HG02763 (cell line): Measurements from ENCODE around the gene TRIO.
"Not testable (repeated sequence)": the region's sequence is repeated elsewhere in the genome, so short reads cannot be mapped to it uniquely, and the experiment has no call there.

Experiments
- ATAC-seq: cut with Tn5 transposase; IDR thresholded peaks from one replicate; pipeline ENCODE4 v1.9.1; 2021; ENCODE audit warnings: mild to moderate bottlenecking, moderate library complexity; ENCODE audit not compliant: unreplicated experiment

Gene TRIO

DNA sequence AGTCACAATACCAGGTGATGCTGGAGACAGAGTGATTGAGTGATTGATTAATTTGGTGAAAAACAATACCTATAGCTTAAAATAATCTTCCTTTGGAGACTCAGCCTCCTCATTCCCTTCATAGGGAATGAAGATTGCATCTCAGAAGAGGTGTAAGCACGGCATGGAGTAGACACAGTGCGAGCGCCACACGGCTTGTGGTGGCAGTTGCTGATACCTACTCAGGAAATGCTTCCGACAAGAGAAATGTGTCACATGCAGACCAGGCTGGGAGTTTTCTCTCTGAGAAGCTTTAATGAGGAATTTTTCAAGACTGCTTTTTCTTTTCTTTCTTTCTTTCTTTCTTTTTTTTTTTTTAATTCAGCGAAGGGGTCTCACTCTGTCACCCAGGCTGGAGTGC lies 226.6 kb downstream of the TRIO start:
- ATAC-seq, result no peak

GRCh38 chr5:14370386-14370785 lies 227.2 kb downstream of the TRIO start:
- no peak for ATAC-seq

DNA sequence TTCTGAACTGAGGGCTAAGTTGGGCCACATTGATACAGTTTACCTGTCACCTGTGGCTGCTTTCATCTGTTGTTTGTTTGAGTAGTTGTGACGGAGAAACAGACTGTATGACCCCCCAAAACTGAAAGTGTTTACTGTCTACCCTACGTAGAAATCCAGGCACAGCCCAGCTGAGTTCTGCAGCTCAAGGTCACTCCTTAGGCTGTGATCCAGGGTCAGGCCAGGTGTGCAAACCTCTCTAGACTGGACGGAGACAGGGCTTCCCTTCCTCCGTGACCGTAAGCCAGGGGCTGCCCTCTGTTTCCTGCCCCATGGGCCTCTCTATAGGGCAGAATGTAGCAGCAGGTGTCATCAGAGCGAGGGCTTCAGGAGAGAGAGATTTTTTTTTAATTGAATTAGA lies 230.5 kb downstream of the TRIO start:
- no peak for ATAC-seq

DNA sequence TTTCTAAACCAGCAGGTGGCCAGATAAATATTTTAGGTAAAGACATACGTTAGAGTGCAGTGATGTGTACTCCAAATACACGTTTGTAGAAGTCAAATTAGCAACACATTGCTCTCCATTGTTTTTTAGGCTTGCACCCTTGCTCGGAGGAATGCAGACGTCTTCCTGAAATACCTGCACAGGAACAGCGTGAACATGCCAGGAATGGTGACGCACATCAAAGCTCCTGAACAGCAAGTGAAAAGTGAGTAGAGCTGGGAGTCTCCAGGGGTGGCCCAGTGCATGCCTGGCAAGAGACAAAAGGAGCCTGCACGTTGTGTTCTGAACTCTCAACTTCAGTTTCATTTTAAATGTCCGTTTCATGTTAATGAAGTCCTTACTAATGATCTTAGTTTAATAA lies 231.0 kb downstream of the TRIO start:
- ATAC-seq, result no peak

DNA sequence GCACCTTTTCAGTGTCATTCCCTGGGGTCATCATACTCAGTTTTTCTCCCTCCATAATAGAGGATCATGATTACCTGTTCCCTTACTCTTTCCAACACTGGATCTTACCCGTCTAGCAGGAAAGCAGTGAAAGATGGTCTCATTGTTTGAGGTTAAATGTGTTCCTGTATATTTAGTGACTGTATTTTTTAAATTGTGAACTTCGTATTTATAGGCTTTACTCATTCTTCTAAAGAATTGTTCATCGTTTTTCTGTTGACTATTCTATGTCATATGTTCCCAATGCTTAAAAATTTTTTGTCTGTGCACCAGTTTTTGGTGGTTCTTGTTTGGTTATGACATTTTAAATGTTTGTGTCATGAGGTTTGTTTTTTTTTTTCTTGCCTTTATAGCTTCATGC lies 233.6 kb downstream of the TRIO start:
- no peak for ATAC-seq

DNA sequence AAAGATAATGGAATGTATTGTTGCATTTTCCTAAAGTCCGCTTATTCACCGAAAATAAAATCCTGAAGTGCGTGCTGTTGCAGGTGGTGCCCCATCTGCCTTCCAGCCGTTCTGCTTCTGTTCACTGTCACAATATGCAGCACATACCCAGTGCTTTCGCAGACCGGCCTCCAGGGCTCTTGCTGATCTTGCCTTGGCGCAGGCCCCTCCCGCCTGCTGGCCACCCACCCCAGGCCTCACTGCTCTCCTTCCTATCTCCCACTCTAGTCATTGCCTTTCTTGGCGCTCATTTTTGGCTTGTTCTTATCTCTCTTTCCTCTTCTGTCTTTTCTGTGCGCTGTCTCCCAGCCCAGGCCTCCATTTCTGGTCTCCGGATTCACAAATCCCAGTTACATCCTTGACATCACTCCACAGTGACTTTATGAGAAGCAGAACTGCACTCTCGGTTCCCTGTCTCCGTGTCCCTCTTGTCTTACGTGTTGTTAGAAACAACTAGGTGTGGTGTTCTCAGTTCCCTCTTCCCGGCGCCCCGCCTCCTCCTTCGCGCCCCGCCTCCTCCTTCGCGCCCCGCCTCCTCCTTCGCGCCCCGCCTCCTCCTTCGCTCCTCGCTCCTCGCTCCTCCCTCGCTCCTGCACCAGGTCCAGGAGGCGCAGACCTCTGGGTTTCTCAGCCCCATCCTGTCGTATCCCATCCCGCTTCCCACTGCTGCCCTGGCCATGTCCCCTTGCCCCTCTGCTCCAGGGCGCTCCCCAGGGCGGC lies 236.8 kb downstream of the TRIO start:
- ATAC-seq, result no peak

GRCh38 chr5:14380712-14381111 lies 237.6 kb downstream of the TRIO start:
- no peak for ATAC-seq

GRCh38 chr5:14382640-14383039 lies 239.5 kb downstream of the TRIO start:
- no peak for ATAC-seq

GRCh38 chr5:14383923-14384322 lies 240.8 kb downstream of the TRIO start:
- no peak for ATAC-seq

- ATAC-seq, result no peak
Measured at GRCh38 chr5:14385019-14385418, 241.9 kb downstream of the TRIO start.

- no peak for ATAC-seq
Measured at GRCh38 chr5:14386884-14387624, 243.9 kb downstream of the TRIO start.

GRCh38 chr5:14388741-14389140 lies 245.6 kb downstream of the TRIO start:
- no peak for ATAC-seq

GRCh38 chr5:14392552-14392951 lies 249.4 kb downstream of the TRIO start:
- ATAC-seq, result not testable (repeated sequence)

GRCh38 chr5:14394365-14394764 lies 251.2 kb downstream of the TRIO start:
- ATAC-seq, result no peak

GRCh38 chr5:14395411-14395810 lies 252.3 kb downstream of the TRIO start:
- ATAC-seq, result no peak

GRCh38 chr5:14396066-14396465 lies 252.9 kb downstream of the TRIO start:
- ATAC-seq, result no peak

DNA sequence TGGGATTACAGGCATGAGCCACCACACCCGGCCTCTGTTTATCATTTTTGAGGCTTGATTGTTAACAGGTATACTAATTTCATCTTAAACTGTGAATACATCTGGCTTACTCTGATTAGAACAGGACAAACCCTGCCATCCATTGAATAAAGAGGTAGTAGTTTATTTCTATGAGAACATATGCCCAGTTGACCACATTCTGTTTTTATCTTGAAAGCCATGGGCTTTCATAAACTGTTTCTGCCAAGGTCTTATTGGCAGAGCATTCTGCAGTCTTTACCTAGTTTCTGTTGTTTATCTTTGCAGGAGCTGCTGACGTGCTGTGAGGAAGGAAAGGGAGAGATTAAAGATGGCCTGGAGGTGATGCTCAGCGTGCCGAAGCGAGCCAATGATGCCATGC lies 253.6 kb downstream of the TRIO start:
- ATAC-seq, result no peak

DNA sequence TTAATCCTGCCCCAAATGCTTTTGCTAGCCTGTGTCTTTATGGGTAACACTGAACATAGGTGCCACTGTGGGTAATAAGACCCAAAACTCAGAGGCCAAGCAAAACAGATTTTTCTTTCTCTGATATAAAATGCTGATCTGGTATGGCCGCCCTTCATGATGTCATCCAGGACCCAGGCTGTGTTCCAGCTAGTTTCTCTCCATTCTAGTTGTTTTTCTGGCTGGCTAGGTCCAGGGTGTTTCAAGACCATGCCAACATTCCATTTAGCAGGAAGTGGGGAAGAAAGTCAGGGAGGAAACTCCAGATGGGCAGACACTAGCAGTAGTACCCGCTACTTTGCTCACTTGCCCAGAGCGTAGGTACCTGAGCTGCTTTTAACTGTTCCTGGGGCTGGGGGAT lies 254.6 kb downstream of the TRIO start:
- no peak for ATAC-seq

DNA sequence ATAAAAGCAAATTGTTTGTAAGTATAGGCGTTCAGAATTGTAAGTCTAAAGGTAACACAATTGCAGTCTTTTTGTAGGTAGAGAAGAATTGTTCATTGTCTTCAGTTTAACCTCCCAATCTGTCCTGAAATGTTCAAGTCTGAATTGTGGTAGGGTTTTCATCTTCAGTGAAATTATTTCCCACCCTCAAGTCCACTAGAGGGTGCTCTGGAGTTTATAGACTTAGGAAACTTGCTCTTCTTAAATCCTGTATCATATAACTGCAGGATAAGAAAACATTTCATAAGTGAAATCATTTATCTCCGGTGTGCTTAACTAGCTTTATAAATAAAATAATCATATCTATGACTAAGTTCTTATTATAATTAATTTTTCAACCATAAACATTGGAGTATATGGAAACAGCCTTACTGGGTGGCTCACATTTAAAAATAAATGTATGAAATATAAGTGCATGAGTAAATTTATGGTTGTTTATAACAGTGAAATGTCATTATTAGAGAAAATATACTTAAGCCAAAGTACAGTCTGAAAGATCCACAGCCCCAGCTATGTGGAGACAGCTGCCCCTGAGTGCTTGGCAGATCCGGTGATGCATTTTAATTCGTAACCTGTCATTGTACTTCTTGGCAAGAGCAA lies 256.0 kb downstream of the TRIO start:
- ATAC-seq, result no peak

GRCh38 chr5:14400085-14400484 lies 256.9 kb downstream of the TRIO start:
- no peak for ATAC-seq

- ATAC-seq, result no peak
Measured at GRCh38 chr5:14400611-14401010, 257.5 kb downstream of the TRIO start.

DNA sequence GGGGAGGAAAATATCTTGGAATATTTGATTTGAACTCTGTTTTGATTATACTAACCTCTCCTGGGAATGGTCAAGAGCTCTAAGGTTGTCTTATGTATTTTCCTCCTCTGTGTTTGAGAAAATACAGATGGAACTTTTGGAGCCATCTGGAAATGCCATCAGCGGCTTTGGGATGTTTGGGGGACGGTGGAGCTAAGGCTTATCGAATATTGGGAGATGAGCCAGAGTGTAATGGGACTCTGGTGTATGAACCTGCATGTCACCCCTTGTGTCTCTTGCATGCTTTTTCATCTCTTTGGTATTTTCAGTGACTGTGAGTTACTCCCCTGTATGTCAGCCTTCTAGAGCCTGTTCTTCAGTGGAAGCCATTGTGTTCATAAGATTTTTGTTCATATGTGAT lies 258.5 kb downstream of the TRIO start:
- no peak for ATAC-seq
